Activated CD8-positive, alpha-beta memory T cell treated with anti-CD3 and anti-CD28 coated beads for 24 hours (primary cell): ENCODE data around the gene DENND2D.
A peak's percentile ranks its signal among the peaks of the same experiment; 100 is the strongest.
"Not testable (repeated sequence)": the region's sequence is repeated elsewhere in the genome, so short reads cannot be mapped to it uniquely, and the experiment has no call there.

Experiments used
- DNase-seq: peaks from one replicate; pipeline ENCODE4 v3.0.0-alpha.2; 2020

The DENND2D gene

GRCh38 chr1:111221633-111222291, 21.3 kb upstream of the DENND2D start:
- DNase-seq, result peak; percentile 81

DNA sequence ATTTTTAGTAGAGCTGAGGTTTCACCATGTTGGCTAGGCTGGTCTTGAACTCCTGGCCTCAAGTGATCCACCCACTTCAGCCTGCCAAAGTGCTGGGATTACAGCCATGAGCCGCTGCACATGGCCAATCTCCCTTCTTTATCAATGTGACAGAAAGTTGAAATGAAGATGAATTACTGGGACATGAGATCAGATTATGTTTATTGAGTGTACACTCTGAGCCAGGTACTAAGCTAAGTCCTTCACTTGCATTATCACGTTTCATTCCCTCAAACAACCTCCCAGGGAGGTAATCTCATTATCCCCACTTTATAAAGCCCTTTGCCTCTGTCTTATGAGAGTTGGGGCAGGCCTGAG, 20.8 kb upstream of the DENND2D start:
- DNase-seq, result no peak

DNA sequence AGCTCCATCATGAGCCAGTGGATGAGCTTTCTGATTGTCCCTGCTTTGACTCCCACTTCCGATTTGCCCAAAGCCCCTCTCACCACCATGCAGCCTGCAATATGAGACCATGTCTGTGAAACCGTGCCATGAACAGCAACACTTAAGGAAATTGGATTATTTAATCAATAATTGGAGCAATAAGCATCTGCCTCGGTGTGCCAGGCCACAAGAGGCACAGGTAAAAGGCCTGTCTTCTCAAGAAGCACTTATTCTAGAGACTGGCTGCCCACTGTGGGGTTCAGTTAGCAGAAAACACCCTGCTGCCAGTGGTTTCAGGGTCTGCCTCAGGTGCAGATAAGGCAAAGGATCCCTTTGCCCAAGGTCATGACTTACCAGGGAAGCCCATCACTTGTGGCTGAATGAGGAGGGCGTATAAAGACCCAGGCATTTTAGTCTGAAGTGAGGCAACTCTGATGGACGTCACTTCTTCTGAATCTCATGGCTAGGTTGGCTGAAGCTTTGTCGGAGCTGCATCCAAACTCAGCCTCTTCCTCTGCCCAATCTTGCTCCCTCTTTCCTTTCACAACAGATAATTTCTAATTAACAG, 19.9 kb upstream of the DENND2D start:
- no peak for DNase-seq

- DNase-seq, result peak; percentile 78
Measured at GRCh38 chr1:111219557-111220286, 19.3 kb upstream of the DENND2D start.

GRCh38 chr1:111218701-111219556, 18.5 kb upstream of the DENND2D start:
- DNase-seq, result no peak

GRCh38 chr1:111217183-111217910, 16.9 kb upstream of the DENND2D start:
- DNase-seq, result no peak

- no peak for DNase-seq
Measured at GRCh38 chr1:111216751-111217150, 16.3 kb upstream of the DENND2D start.

- not testable (repeated sequence) for DNase-seq
Measured at GRCh38 chr1:111215285-111215684, 14.8 kb upstream of the DENND2D start.

DNA sequence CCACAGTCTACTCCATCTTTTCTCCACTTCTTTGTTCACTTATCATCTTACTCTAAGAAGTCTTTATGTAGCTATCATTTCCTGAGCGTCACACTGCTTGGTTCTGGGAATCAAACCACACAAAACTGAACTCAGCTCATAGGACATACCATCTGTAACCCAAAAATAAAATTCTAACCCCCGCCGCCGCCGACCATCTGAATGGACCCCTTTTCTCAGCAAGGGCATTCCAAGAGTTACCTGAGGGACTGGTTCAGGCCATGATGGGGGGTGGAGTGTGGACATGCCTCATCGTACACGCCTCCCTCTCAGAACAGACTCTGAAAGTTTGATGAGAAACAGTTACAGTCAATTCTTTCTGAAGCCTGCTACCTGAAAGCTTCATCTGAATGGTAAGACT, 14.4 kb upstream of the DENND2D start:
- DNase-seq, result peak; percentile 81

DNA sequence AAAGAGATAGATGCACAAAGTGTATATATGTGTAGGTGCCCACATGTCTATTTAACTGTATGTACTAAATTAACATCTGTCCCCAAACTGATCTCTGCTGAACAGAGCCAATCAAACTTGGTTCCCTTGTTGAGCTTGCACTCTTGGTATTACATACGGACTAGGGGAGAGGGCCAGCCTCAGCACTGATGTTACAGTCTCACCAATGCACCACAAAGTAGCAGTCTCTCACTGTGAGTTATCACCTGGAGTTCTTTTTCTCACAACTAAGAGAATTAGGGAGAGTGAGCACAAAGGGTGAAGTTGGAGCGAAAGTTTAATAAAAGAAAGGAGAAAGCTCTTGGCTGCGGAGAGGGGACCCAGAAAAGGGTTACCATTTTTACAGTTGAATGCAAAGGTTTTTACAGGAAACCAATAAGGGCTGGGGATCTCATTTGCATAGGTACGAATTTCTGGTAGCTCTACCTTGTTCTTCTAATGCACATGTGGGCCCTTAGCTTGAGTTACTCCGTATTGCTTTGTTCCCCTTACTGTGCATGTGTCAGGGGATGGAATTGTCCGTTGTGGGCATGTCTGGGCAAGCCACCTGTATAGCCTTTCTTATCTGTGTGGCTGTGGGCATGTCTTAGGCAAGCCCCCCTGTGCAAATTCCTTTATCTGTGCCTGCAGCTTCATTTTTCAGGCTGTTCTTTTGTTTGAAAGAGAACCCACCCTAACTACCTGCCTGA, 13.8 kb upstream of the DENND2D start:
- DNase-seq, result no peak

GRCh38 chr1:111213412-111213811, 13.0 kb upstream of the DENND2D start:
- DNase-seq, result no peak

- DNase-seq, result no peak
Measured at GRCh38 chr1:111212634-111213335, 12.3 kb upstream of the DENND2D start.

GRCh38 chr1:111211921-111212320, 11.5 kb upstream of the DENND2D start:
- DNase-seq, result no peak

GRCh38 chr1:111209622-111210021, 9.2 kb upstream of the DENND2D start:
- no peak for DNase-seq

DNA sequence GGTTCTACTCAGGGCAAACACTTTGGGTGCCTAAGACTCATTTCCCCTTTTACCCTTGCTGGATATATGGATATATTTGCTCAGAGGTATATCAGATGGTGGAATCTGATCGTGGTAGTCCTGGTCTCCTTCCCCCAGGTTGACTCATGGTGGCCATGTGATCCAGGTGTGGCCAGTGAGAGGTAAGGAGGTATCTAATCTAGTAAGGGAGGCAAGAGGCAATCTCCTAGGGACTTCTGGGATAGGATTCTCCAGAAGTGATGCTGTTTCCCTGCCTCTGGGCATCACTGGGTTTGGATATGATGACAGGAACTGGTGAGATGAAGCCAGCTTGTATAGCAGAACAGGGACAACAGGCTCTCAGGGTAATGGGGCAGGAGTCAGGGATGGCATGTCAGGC, 8.5 kb upstream of the DENND2D start:
- no peak for DNase-seq

DNA sequence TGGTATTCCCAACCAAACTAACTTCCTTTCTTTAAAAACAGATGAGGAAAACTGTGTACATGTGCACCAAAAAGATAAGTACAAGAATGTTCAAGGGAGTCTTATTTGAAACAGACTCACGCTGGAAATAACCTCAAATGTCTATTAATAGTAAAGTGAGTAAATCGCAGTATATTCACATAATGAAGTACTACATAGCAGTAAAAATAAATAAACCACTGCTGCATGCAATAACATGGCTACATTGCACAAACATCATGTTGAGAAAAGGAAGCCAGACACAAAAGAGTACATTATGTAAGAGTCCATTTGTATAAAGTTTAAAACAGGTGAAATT, 5.2 kb upstream of the DENND2D start:
- no peak for DNase-seq

- DNase-seq, result no peak
Measured at GRCh38 chr1:111204983-111205713, 4.7 kb upstream of the DENND2D start.

- peak; percentile 88 for DNase-seq
Measured at GRCh38 chr1:111204201-111204982, 3.9 kb upstream of the DENND2D start.

DNA sequence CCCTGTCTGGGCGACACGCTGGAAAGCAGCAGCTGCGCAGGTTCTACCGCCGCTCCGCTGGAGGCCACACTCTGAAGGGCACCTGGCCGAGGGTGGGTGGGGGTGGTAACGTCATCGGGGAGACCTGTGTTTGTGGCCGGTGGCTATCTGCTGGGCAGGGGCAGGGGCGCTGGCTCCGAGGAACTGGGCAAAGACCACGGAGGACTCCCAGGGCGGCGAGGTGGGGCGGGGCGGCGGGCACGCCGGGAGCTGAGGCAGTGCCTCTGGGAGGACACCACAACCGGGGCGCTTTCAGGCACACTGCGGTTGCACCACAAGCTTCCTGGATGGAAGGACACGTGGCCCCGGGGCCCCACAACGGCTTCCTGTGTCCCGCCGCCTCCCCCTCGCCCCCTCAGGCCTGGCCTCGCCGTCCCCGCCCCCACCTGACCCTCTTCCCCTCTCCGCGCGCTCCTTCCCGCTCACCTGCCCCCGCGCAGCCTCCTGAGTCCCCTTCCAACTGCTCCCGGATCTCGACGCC, 3.3 kb upstream of the DENND2D start:
- DNase-seq, result peak; percentile 92
